GM23338 (cell line): ENCODE measurements around the gene EIF1AX. TPM values are rescaled to one million over a fixed set of nuclear protein-coding genes. Genes with fewer than 3 reads are reported as not detected.
A peak's percentile ranks its signal among the peaks of the same experiment; 100 is the strongest.
"Not testable (repeated sequence)": the region's sequence is repeated elsewhere in the genome, so short reads cannot be mapped to it uniquely, and the experiment has no call there.

Source experiments
- ATAC-seq: fragments of 200-7000 bp; cut with Tn5 transposase; 3 replicates; pipeline ENCODE4 v1.9.1; 2020
- DNase-seq: peaks from one replicate; pipeline ENCODE4 v3.0.0-alpha.2; 2015; ENCODE audit warnings: low spot score
- H2AFZ ChIP-seq: fragments of 200-600 bp; sonication (generic); 2 replicates; pipeline ENCODE4 v1.8.0; 2016; ENCODE audit warnings: antibody characterized with exemption, mild to moderate bottlenecking, moderate library complexity
- H3F3A ChIP-seq: fragments of 200-600 bp; sonication (generic); replicated peaks from 2 replicates; pipeline ENCODE4 v1.8.0; 2017; ENCODE audit warnings: antibody characterized with exemption, mixed run types, low read depth
- H3K27ac ChIP-seq: fragments of 200-600 bp; sonication (generic); 2 replicates; pipeline ENCODE4 v1.6.1; 2016; ENCODE audit warnings: low read depth
- H3K27me3 ChIP-seq: fragments of 200-600 bp; sonication (generic); 2 replicates; pipeline ENCODE4 v1.8.0; 2016; ENCODE audit warnings: mild to moderate bottlenecking, mixed run types, moderate library complexity; ENCODE audit not compliant: insufficient read depth
- H3K36me3 ChIP-seq: fragments of 200-600 bp; sonication (generic); 2 replicates; pipeline ENCODE4 v1.8.0; 2016; ENCODE audit warnings: mild to moderate bottlenecking; ENCODE audit not compliant: insufficient read depth
- H3K4me1 ChIP-seq: fragments of 200-600 bp; sonication (generic); 2 replicates; pipeline ENCODE4 v1.8.0; 2016; ENCODE audit warnings: mild to moderate bottlenecking, moderate library complexity; ENCODE audit not compliant: insufficient read depth
- H3K4me2 ChIP-seq: fragments of 200-600 bp; sonication (generic); 2 replicates; pipeline ENCODE4 v1.7.1; 2017; ENCODE audit warnings: mixed run types
- H3K4me3 ChIP-seq: fragments of 200-600 bp; sonication (generic); 2 replicates; pipeline ENCODE4 v1.6.1; 2016; ENCODE audit warnings: mixed run types
- H3K79me2 ChIP-seq: fragments of 200-600 bp; sonication (generic); replicated peaks from 2 replicates; pipeline ENCODE4 v1.8.0; 2017; ENCODE audit warnings: mild to moderate bottlenecking; ENCODE audit not compliant: insufficient read depth
- H3K9me2 ChIP-seq: fragments of 200-600 bp; sonication (generic); 2 replicates; pipeline ENCODE4 v1.8.0; 2017; ENCODE audit not compliant: insufficient read depth
- H4K20me1 ChIP-seq: fragments of 200-600 bp; sonication (generic); replicated peaks from 2 replicates; pipeline ENCODE4 v1.8.0; 2017; ENCODE audit warnings: mild to moderate bottlenecking; ENCODE audit not compliant: insufficient read depth
- H3K27ac Mint-ChIP-seq: 2 replicates; pipeline ENCODE4 v1.8.0; 2020; ENCODE audit warnings: inconsistent platforms, mild to moderate bottlenecking, moderate library complexity, mixed read lengths
- H3K27me3 Mint-ChIP-seq: 3 replicates; pipeline ENCODE4 v1.8.0; 2022; ENCODE audit warnings: low read depth, mild to moderate bottlenecking, moderate library complexity, mixed read lengths, inconsistent platforms; ENCODE audit not compliant: insufficient read depth, poor library complexity
- H3K36me3 Mint-ChIP-seq: 3 replicates; pipeline ENCODE4 v1.8.0; 2021; ENCODE audit warnings: low read depth, mild to moderate bottlenecking, inconsistent platforms, moderate library complexity, mixed read lengths
- H3K4me1 Mint-ChIP-seq: 3 replicates; pipeline ENCODE4 v1.8.0; 2020; ENCODE audit warnings: mild to moderate bottlenecking, inconsistent platforms, mixed read lengths
- H3K4me3 Mint-ChIP-seq: 3 replicates; pipeline ENCODE4 v1.8.0; 2021; ENCODE audit warnings: moderate library complexity, mild to moderate bottlenecking, inconsistent platforms, mixed read lengths
- H3K9me3 Mint-ChIP-seq: 3 replicates; pipeline ENCODE4 v1.8.0; 2020; ENCODE audit warnings: moderate library complexity, mild to moderate bottlenecking, inconsistent platforms, mixed read lengths
- CREB1 ChIP-seq: fragments of 250-450 bp; sonication (Bioruptor Pico); IDR thresholded peaks from 2 replicates; pipeline ENCODE4 v1.5.0; 2020; ENCODE audit warnings: low read depth, mild to moderate bottlenecking, moderate library complexity
- CTCF ChIP-seq, 2 experiments: fragments of 200-600 bp in 1 of 2; sonication (generic) in 1 of 2; conservative IDR thresholded peaks; 2 replicates each; pipeline versions ENCODE4 v1.5.1 to v1.6.1; 2016 to 2017; ENCODE audit warnings: antibody characterized with exemption in 2 of 2, low read depth in 2 of 2, mild to moderate bottlenecking in 2 of 2, moderate library complexity in 1 of 2
- ETS1 ChIP-seq: IDR thresholded peaks from 2 replicates; pipeline ENCODE4 v1.6.1; 2016; ENCODE audit warnings: antibody characterized with exemption
- EZH2phosphoT487 ChIP-seq: fragments of 200-600 bp; sonication (generic); IDR thresholded peaks from one replicate; pipeline ENCODE4 v1.8.1; 2018; ENCODE audit warnings: antibody characterized with exemption; ENCODE audit not compliant: unreplicated experiment
- JUNB ChIP-seq: IDR thresholded peaks from one replicate; pipeline ENCODE4 v1.6.1; 2016; ENCODE audit warnings: antibody characterized with exemption; ENCODE audit not compliant: unreplicated experiment
- NANOG ChIP-seq: IDR thresholded peaks from 2 replicates; pipeline ENCODE4 v1.6.1; 2016; ENCODE audit warnings: antibody characterized with exemption, borderline replicate concordance
- POLR2AphosphoS5 ChIP-seq: IDR thresholded peaks from 2 replicates; pipeline ENCODE4 v1.6.1; 2016; ENCODE audit warnings: antibody characterized with exemption, low read depth
- STAT1 ChIP-seq: IDR thresholded peaks from one replicate; pipeline ENCODE4 v1.6.1; 2016; ENCODE audit warnings: antibody characterized with exemption; ENCODE audit not compliant: unreplicated experiment
- ZNF114 ChIP-seq: fragments of 250-450 bp; sonication (Bioruptor Pico); IDR thresholded peaks from 2 replicates; pipeline ENCODE4 v1.5.0; 2020; ENCODE audit warnings: mild to moderate bottlenecking, moderate library complexity
- ZNF331 ChIP-seq: fragments of 250-450 bp; sonication (Bioruptor Pico); IDR thresholded peaks from 2 replicates; pipeline ENCODE4 v1.5.0; 2020; ENCODE audit warnings: low read depth, mild to moderate bottlenecking, moderate library complexity
- ZNF462 ChIP-seq: fragments of 250-450 bp; sonication (Bioruptor Pico); IDR thresholded peaks from 2 replicates; pipeline ENCODE4 v1.5.0; 2020; ENCODE audit warnings: mild to moderate bottlenecking, moderate library complexity
- polyA plus RNA-seq: library from polyadenylated mRNA; unstranded; fragments of >200 nt; fragmentation: Nextera tagmentation; extraction: Ambion mirVana; gene quantifications from 2 replicates; pipeline ENCODE4 v1.2.1, GENCODE V29; 2016
- total RNA-seq: library from RNA; depleted of rRNA; stranded (reverse); fragments of >200 nt; shearing (Covaris generic); gene quantifications from 2 replicates; pipeline ENCODE4 v1.2.3, GENCODE V29; 2014

The EIF1AX gene
- total and polyA plus RNA-seq, 2 experiments from 2014 or later: 107 to 321 TPM

- TF ChIP-seq ZNF114: no peak
These were observed 12.1 kb downstream of the EIF1AX start (continued) for GRCh38 chrX:20129547-20129946.

- no peak overlapping the region for H3K4me2 ChIP-seq
- no peaks in the 10 kb centered on the region for H3K79me2 ChIP-seq
- peak overlapping the region; percentile 45; the same call in 1 of the 2 replicates for H3K27ac ChIP-seq
- no peaks in the 10 kb centered on the region for H3K9me2 ChIP-seq
- H2AFZ ChIP-seq: no peak overlapping the region
- no peaks in the 10 kb centered on the region for H3K27me3 ChIP-seq
- no peak for TF ChIP-seq CREB1 (CRISPR knock-in tag)
- TF ChIP-seq POLR2AphosphoS5: no peak
- no peak for TF ChIP-seq EZH2phosphoT487
- no peak for TF ChIP-seq ETS1
- no peak for TF ChIP-seq ZNF462 (CRISPR knock-in tag)
- TF ChIP-seq JUNB: no peak
- no peak for TF ChIP-seq CTCF (conservative IDR thresholded peaks at IDR 0.05; ENCODE audit: low read depth in 2 of 2)
- no peak for TF ChIP-seq NANOG
- no peak for TF ChIP-seq ZNF114
- TF ChIP-seq STAT1: no peak
- no peak for TF ChIP-seq ZNF331
- H3K27ac Mint-ChIP-seq: no peak overlapping the region
- H3K36me3 Mint-ChIP-seq: peaks cover 37% of the 10 kb centered on the region
- no peak for DNase-seq
- H3K36me3 ChIP-seq: peaks cover 26% of the 10 kb centered on the region; the same call in 1 of the 2 replicates
- H4K20me1 ChIP-seq: no peaks in the 10 kb centered on the region; the same call in none of the 2 replicates
- no peaks in the 10 kb centered on the region for H3K4me1 Mint-ChIP-seq
- no peaks in the 10 kb centered on the region for H3F3A ChIP-seq
- no peak overlapping the region for H3K4me3 Mint-ChIP-seq
- H3K9me3 Mint-ChIP-seq: no peaks in the 10 kb centered on the region
- H3K4me1 ChIP-seq: no peaks in the 10 kb centered on the region
- ATAC-seq: no peak
- H3K4me3 ChIP-seq: no peak overlapping the region
- no peaks in the 10 kb centered on the region for H3K27me3 Mint-ChIP-seq
These were observed 13.0 kb downstream of the EIF1AX start for GRCh38 chrX:20128670-20129069.

GRCh38 chrX:20127440-20127839 lies 14.2 kb downstream of the EIF1AX start:
- not testable (repeated sequence) for H3K4me3 ChIP-seq, H3K79me2 ChIP-seq, H3K4me3 Mint-ChIP-seq, H4K20me1 ChIP-seq, H3F3A ChIP-seq, H3K27ac ChIP-seq, H3K27ac Mint-ChIP-seq, H3K4me2 ChIP-seq, DNase-seq, H3K9me2 ChIP-seq, H3K27me3 ChIP-seq, H3K9me3 Mint-ChIP-seq, H2AFZ ChIP-seq, ATAC-seq, H3K27me3 Mint-ChIP-seq, H3K4me1 ChIP-seq, H3K4me1 Mint-ChIP-seq
- H3K36me3 ChIP-seq: peaks cover 17% of the 10 kb centered on the region; the same call in 1 of the 2 replicates
- peaks cover 25% of the 10 kb centered on the region; the same call in 2 of the 3 replicates for H3K36me3 Mint-ChIP-seq
